D721Med (cell line): Measurements from ENCODE around the gene RPRD2.
A peak's percentile ranks its signal among the peaks of the same experiment; 100 is the strongest.

Experiments
- DNase-seq: peaks from one replicate; pipeline ENCODE4 v3.0.0; 2011; ENCODE audit warnings: low spot score; ENCODE audit not compliant: insufficient read length
- FAIRE-seq: peaks from 2 replicates; lab custom pipeline; 2011; peaks lifted over from hg19 to GRCh38; lab: Jason Lieb, UNC
- TF ChIP-seq, protein P1 (sequence below): IDR thresholded peaks from 2 replicates; pipeline ENCODE4 v1.5.1; 2012; ENCODE audit warnings: mild to moderate bottlenecking, control low read depth; ENCODE audit not compliant: insufficient read depth; ENCODE audit errors: missing control alignments

Gene RPRD2

DNA sequence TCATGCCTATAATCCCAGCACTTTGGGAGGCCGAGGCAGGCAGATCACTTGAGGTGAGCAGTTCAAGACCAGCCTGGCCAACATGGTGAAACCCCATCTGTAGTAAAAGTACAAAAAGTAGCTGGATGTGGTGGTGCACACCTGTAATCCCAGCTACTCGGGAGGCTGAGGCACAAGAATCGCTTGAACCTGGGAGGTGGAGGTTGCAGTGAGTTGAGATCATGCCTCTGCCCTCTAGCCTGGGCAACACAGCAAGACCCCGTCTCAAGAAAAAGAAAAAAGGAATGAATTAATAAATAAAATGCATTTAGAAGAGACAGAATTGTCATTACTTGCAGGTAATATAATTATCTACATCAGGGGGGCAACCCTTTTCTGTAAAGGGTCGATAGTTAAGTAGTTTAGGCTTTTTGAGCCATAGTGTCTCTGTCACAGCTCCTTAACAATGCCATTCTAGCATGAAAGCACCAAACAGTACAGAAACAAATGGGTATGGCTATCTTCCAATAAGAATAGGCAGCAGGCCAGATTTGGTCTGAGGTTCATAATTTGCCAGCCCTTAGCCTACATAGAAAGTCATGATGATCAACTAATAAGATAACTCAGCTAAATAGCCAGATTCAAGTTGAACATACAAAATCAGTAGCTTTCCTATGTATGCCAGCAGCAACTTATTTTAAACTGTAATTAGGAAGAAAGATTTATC, 56.8 kb downstream of the RPRD2 start:
- TF ChIP-seq, protein P1, sequence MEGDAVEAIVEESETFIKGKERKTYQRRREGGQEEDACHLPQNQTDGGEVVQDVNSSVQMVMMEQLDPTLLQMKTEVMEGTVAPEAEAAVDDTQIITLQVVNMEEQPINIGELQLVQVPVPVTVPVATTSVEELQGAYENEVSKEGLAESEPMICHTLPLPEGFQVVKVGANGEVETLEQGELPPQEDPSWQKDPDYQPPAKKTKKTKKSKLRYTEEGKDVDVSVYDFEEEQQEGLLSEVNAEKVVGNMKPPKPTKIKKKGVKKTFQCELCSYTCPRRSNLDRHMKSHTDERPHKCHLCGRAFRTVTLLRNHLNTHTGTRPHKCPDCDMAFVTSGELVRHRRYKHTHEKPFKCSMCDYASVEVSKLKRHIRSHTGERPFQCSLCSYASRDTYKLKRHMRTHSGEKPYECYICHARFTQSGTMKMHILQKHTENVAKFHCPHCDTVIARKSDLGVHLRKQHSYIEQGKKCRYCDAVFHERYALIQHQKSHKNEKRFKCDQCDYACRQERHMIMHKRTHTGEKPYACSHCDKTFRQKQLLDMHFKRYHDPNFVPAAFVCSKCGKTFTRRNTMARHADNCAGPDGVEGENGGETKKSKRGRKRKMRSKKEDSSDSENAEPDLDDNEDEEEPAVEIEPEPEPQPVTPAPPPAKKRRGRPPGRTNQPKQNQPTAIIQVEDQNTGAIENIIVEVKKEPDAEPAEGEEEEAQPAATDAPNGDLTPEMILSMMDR = no peak
- no peak for FAIRE-seq

DNA sequence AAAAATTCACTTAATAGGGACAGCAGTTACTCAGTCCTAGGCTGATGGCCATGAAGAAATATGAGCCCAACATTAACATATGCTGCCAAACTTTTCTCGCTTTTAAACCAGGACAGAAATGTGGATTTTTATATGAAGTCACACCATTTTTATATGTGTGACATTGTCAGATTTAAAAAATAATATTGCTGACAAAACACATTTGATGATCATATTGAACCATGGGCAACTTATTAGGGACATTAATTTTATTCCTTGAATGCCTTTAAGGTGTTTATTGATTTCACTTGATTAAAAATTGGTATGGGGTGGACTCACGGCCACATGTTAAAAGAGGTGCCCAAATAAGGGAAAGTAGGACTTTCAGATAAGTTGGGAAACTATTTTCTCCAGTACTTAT, 58.6 kb downstream of the RPRD2 start:
- TF ChIP-seq, protein P1 = no peak
- FAIRE-seq (no peak), DNase-seq (no peak)

More for the DNA sequence above, 56.8 kb downstream of the RPRD2 start:
- DNase-seq = no peak

DNA sequence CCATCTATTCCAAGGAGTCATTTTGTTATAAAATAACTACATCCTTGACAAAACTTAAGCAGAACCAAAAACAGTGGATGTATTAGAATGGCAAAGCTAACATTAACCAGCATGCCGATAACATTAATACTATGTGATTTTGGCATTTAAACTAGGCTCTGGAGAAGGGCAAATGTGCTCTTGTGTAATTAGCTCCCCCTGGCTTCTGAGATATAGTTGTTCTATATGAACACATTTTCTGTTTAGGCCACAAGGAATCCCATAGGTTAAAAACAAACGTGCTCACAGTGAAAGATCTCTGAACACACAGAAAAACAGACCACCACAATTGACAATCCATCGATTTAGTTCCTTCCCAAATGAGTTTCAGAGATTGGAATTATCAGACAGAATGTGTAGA, 65.9 kb downstream of the RPRD2 start:
- FAIRE-seq = peak; percentile 88
- TF ChIP-seq, protein P1 = peak; percentile 54
- DNase-seq = no peak

DNA sequence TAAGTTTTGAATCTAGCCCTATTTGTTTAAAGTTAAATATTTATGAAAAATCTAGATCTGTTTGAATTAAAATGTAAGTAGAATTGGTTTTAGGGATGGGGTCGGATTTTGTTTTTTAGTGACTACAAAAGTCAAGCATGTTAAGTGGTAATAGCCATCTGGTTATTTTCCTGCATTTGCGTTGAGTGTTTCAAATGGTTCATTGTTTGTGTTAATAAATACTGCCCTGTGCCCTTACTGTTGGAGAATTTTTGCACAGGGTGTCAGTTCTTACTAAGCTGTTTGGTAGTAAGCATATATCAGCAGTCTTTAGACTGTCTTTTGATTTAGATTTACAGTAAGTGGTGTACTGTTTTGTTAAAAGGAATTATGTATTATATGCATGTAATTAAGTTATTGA, 77.2 kb downstream of the RPRD2 start:
- FAIRE-seq (peak; percentile 58), DNase-seq (no peak)
- TF ChIP-seq, protein P1 = no peak

DNA sequence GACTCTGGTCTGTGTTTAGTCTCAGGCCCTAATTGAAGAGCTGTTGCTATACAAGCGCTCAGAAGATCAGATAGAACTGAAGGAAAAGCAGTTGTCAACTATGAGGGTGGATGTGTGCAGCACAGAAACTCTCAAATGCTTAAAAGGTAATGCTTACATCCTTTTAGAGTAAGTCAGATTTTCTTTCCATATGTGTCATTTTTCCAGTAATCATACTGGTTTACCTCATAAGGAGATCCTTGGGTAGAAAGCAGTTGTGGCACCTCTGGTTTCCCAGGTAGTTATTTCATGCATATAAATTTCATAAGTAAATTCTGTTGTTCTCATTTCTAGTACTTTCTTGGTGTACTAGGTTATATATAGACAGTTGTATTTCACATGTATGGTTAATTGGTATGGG, 80.3 kb downstream of the RPRD2 start:
- DNase-seq (no peak), FAIRE-seq (peak; percentile 86)
- TF ChIP-seq, protein P1 = no peak

DNA sequence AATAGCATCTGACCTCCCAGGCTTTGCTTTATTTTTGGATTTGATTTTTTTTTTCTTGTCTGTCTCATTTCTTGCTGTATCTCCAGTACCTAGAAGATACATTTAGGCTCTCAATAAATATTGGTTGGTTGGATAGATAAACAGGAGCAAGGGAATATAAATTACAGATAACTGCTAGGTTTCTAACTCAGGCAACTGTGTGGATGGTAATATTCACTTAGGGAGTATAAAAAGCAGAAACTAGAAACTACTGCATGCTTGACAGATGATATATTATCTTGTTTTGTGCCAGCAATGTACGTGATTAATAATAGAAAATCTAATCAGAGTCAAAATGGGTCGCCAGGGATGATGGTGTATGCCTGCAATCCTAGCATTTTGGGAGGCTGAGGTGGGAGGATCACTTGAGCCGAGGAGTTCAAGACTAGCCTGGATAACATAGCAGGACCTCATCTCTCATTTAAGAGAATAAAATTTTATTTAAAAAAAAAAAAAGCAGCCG, 92.2 kb downstream of the RPRD2 start:
- TF ChIP-seq, protein P1 = no peak
- no peak for FAIRE-seq

DNA sequence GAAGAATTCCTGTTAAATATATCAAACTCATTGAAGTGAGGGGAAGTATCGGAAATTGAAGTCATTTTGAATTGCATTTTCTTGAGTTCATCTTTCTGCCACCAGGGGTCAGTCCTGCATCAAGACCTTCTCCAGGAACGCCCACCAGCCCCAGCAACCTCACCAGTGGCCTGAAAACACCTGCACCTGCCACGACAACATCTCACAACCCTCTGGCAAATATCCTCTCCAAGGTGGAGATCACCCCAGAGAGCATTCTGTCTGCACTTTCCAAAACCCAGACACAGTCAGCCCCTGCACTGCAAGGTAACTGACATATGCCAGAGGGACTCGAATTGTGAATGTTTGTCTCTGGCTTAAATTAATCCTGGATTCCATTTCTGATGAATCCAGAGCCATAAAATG, 100.5 kb downstream of the RPRD2 start:
- FAIRE-seq = peak; percentile 81
- peak; percentile 51 for DNase-seq
- TF ChIP-seq, protein P1 = peak; percentile 92

More for the DNA sequence above, 92.2 kb downstream of the RPRD2 start:
- no peak for DNase-seq
